Ishikawa (cell line): ENCODE results near the gene KBTBD12.

Source experiments
- CEBPB ChIP-seq: IDR thresholded peaks from 2 replicates; pipeline ENCODE4 v1.6.1; 2012
- CREB1 ChIP-seq: IDR thresholded peaks from 2 replicates; pipeline ENCODE4 v1.6.1; 2012; ENCODE audit warnings: low read depth
- EGR1 ChIP-seq: IDR thresholded peaks from 2 replicates; pipeline ENCODE4 v1.6.1; 2012
- EP300 ChIP-seq: IDR thresholded peaks from 2 replicates; pipeline ENCODE4 v1.6.1; 2012; ENCODE audit warnings: borderline replicate concordance
- FOXM1 ChIP-seq: IDR thresholded peaks from 2 replicates; pipeline ENCODE4 v1.6.1; 2012; ENCODE audit warnings: low read depth, borderline replicate concordance
- MAX ChIP-seq: IDR thresholded peaks from 2 replicates; pipeline ENCODE4 v1.6.1; 2012
- NFIC ChIP-seq: IDR thresholded peaks from 2 replicates; pipeline ENCODE4 v1.6.1; 2012
- RAD21 ChIP-seq: IDR thresholded peaks from 2 replicates; pipeline ENCODE4 v1.6.1; 2012; ENCODE audit warnings: low read depth
- REST ChIP-seq: IDR thresholded peaks from 2 replicates; pipeline ENCODE4 v1.6.1; 2012; ENCODE audit warnings: low read depth, mild to moderate bottlenecking
- TAF1 ChIP-seq: IDR thresholded peaks from 2 replicates; pipeline ENCODE4 v1.6.1; 2012; ENCODE audit warnings: low read depth, mild to moderate bottlenecking
- TCF12 ChIP-seq: IDR thresholded peaks from 2 replicates; pipeline ENCODE4 v1.6.1; 2012; ENCODE audit warnings: low read depth
- TEAD4 ChIP-seq: IDR thresholded peaks from 2 replicates; pipeline ENCODE4 v1.6.1; 2012
- USF1 ChIP-seq: IDR thresholded peaks from 2 replicates; pipeline ENCODE4 v1.6.1; 2012
- YY1 ChIP-seq: IDR thresholded peaks from 2 replicates; pipeline ENCODE4 v1.6.1; 2012; ENCODE audit warnings: low read depth
- ZBTB7A ChIP-seq: IDR thresholded peaks from 2 replicates; pipeline ENCODE4 v1.6.1; 2012; ENCODE audit warnings: low read depth

The KBTBD12 gene

GRCh38 chr3:127991251-127991650 lies 76.2 kb downstream of the KBTBD12 start:
- TF ChIP-seq ZBTB7A (no peak), YY1 (no peak), TAF1 (no peak), FOXM1 (no peak), TEAD4 (no peak), RAD21 (no peak), CREB1 (no peak), TCF12 (no peak), CEBPB (no peak), NFIC (no peak), MAX (no peak), USF1 (no peak), EP300 (no peak), EGR1 (no peak)

- TF ChIP-seq ZBTB7A (no peak), TAF1 (no peak), CREB1 (no peak), NFIC (no peak), TEAD4 (no peak), EP300 (no peak), MAX (no peak), RAD21 (no peak), CEBPB (no peak), TCF12 (no peak), REST (no peak), YY1 (no peak), FOXM1 (no peak), USF1 (no peak)
Measured at GRCh38 chr3:127991681-127992080, 76.6 kb downstream of the KBTBD12 start.

- TF ChIP-seq FOXM1 (no peak), MAX (no peak), TEAD4 (no peak), CREB1 (no peak)
Measured at GRCh38 chr3:127992127-127992526, 77.1 kb downstream of the KBTBD12 start.

- TF ChIP-seq CREB1 = no peak
- TF ChIP-seq YY1 = no peak
- no peak for TF ChIP-seq CEBPB
- no peak for TF ChIP-seq FOXM1
- TF ChIP-seq REST = no peak
- TF ChIP-seq USF1 = no peak
- no peak for TF ChIP-seq ZBTB7A
- no peak for TF ChIP-seq TAF1
- no peak for TF ChIP-seq RAD21
- TF ChIP-seq TEAD4 = no peak
- TF ChIP-seq NFIC = no peak
- TF ChIP-seq EGR1 = no peak
- no peak for TF ChIP-seq MAX
- TF ChIP-seq EP300 = no peak
Measured at GRCh38 chr3:127994011-127994410, 79.0 kb downstream of the KBTBD12 start.

- TF ChIP-seq TCF12 (no peak), FOXM1 (no peak), TAF1 (no peak), EGR1 (no peak), NFIC (no peak), REST (no peak), USF1 (no peak)
Measured at GRCh38 chr3:127997016-127997415, 82.0 kb downstream of the KBTBD12 start.
